Stomach (tissue), 4 donors: ENCODE measurements around the gene RPS6KC1.

Experiments used
- CTCF ChIP-seq, 7 experiments: fragments of 450-650 bp in 4 of 7; fragments of 200-600 bp in 3 of 7; sonication (generic) in 3 of 7; IDR thresholded peaks; one replicate each; pipeline ENCODE4 v1.5.1; 2016 to 2019; ENCODE audit warnings: antibody characterized with exemption in 7 of 7, control low read depth in 2 of 7, mild to moderate bottlenecking in 1 of 7
- EP300 ChIP-seq: sonication (generic); formaldehyde crosslinking; IDR thresholded peaks from one replicate; pipeline ENCODE4 v1.6.1; 2017; ENCODE audit warnings: antibody characterized with exemption
- POLR2A ChIP-seq, 4 donors: fragments of 450-650 bp; IDR thresholded peaks; one replicate each; pipeline ENCODE4 v1.6.1; 2016; ENCODE audit warnings: antibody characterized with exemption in 4 of 4, control low read depth in 2 of 4, mild to moderate bottlenecking in 1 of 4, moderate library complexity in 1 of 4
- POLR2AphosphoS5 ChIP-seq, 3 donors: sonication (generic); formaldehyde crosslinking; IDR thresholded peaks; one replicate each; pipeline ENCODE4 v1.6.1; 2016; ENCODE audit warnings: antibody characterized with exemption in 3 of 3

- TF ChIP-seq POLR2A (IDR thresholded peaks at IDR 0.05) (no peak), CTCF (IDR thresholded peaks at IDR 0.05) (no peak), POLR2AphosphoS5 (IDR thresholded peaks at IDR 0.05) (no peak), EP300 (no peak)
Observed at GRCh38 chr1:213180833-213181232, 129.8 kb downstream of the RPS6KC1 start.
